K562 (cell line): ENCODE data around the gene NEURL2. TPM values are rescaled to one million over a fixed set of nuclear protein-coding genes. Genes with fewer than 3 reads are reported as not detected.

Experiments used
- IFI16 ChIP-seq: fragments of 250-450 bp; sonication (Bioruptor Pico); IDR thresholded peaks from 2 replicates; pipeline ENCODE4 v2.1.2; 2022; ENCODE audit warnings: mild to moderate bottlenecking, inconsistent platforms
- PML ChIP-seq: IDR thresholded peaks from 2 replicates; pipeline ENCODE4 v1.6.1; 2012; ENCODE audit warnings: low read length, inconsistent platforms
- RBM25 ChIP-seq: fragments of 200-400 bp; formaldehyde crosslinking; IDR thresholded peaks from 2 replicates; pipeline ENCODE4 v1.6.1; 2018; ENCODE audit warnings: low read length, low read depth, moderate library complexity; ENCODE audit not compliant: severe bottlenecking
- SPI1 ChIP-seq: IDR thresholded peaks from 2 replicates; pipeline ENCODE4 v1.6.1; 2011; ENCODE audit warnings: low read depth, low read length, control low read depth, borderline replicate concordance
- TAF15 ChIP-seq: fragments of 200-400 bp; formaldehyde crosslinking; IDR thresholded peaks from 2 replicates; pipeline ENCODE4 v1.6.1; 2017; ENCODE audit warnings: mild to moderate bottlenecking, low read depth, low read length, moderate library complexity
- TARDBP ChIP-seq: fragments of 450-650 bp; IDR thresholded peaks from 2 replicates; pipeline ENCODE4 v1.6.1; 2016
- TCF3 ChIP-seq: sonication (generic); formaldehyde crosslinking; IDR thresholded peaks from 2 replicates; pipeline ENCODE4 v1.4.0; 2020; ENCODE audit warnings: mild to moderate bottlenecking, missing genetic modification reagents
- WHSC1 ChIP-seq: IDR thresholded peaks from one replicate; pipeline ENCODE4 v1.6.1; 2012; ENCODE audit warnings: low read length, control low read depth, inconsistent platforms
- ZNF274 ChIP-seq: IDR thresholded peaks from 2 replicates; pipeline ENCODE4 v1.6.1; 2011; ENCODE audit warnings: low read depth, mild to moderate bottlenecking, low read length, moderate library complexity, borderline replicate concordance
- ZNF41 ChIP-seq: fragments of 250-450 bp; sonication (Bioruptor Pico); conservative IDR thresholded peaks from 2 replicates; pipeline ENCODE4 v1.4.0; 2020; ENCODE audit warnings: mild to moderate bottlenecking
- ZNF444 ChIP-seq: fragments of 250-450 bp; sonication (Bioruptor Pico); IDR thresholded peaks from 2 replicates; pipeline ENCODE4 v1.4.0; 2020; ENCODE audit warnings: mild to moderate bottlenecking, moderate library complexity
- polyA plus RNA-seq, 8 experiments: library from polyadenylated mRNA; depleted of rRNA in 4 of 8; stranded (reverse) in 5 of 8; unstranded in 3 of 8; fragments of >200 nt; fragmentation: Nextera tagmentation in 2 of 8; fragmentation: Illumina TruSeq in 1 of 8; extraction: Ambion mirVana in 2 of 8; extraction: Trizol in 1 of 8; gene quantifications; 2 replicates each; pipeline versions ENCODE4 v1.2.1 to v1.2.3, GENCODE V29; 2011 to 2014; ENCODE audit warnings: inconsistent platforms in 1 of 8, missing spikeins in 1 of 8
- total RNA-seq, 7 experiments: library from RNA; depleted of rRNA in 6 of 7; stranded (reverse); fragments of >200 nt in 6 of 7; fragmentation: Illumina TruSeq in 2 of 7; extraction: Trizol in 2 of 7; gene quantifications; 2 replicates each; pipeline versions ENCODE4 v1.2.1 to v1.2.3, GENCODE V29; 2011 to 2021; ENCODE audit warnings: low replicate concordance in 1 of 7
- TF ChIP-seq, protein P1 (sequence below): fragments of 250-450 bp; sonication (Bioruptor Pico); IDR thresholded peaks from 2 replicates; pipeline ENCODE4 v1.5.0; 2021; ENCODE audit warnings: mild to moderate bottlenecking, moderate library complexity
- TF ChIP-seq, protein P2 (sequence below): fragments of 250-450 bp; sonication (Bioruptor Pico); IDR thresholded peaks from 2 replicates; pipeline ENCODE4 v1.4.0; 2020; ENCODE audit warnings: mild to moderate bottlenecking, moderate library complexity, borderline replicate concordance
- TF ChIP-seq, protein P3 (sequence below): fragments of 450-650 bp; IDR thresholded peaks from 2 replicates; pipeline ENCODE4 v1.6.1; 2018; ENCODE audit not compliant: partially characterized antibody

Gene NEURL2
- total and polyA plus RNA-seq, 9 of the 15 experiments (the other 6 are each of a cell fraction or from before 2014, with no cell fraction given) = 0.22 to 1.9 (median 0.50) TPM; not detected in 1

DNA sequence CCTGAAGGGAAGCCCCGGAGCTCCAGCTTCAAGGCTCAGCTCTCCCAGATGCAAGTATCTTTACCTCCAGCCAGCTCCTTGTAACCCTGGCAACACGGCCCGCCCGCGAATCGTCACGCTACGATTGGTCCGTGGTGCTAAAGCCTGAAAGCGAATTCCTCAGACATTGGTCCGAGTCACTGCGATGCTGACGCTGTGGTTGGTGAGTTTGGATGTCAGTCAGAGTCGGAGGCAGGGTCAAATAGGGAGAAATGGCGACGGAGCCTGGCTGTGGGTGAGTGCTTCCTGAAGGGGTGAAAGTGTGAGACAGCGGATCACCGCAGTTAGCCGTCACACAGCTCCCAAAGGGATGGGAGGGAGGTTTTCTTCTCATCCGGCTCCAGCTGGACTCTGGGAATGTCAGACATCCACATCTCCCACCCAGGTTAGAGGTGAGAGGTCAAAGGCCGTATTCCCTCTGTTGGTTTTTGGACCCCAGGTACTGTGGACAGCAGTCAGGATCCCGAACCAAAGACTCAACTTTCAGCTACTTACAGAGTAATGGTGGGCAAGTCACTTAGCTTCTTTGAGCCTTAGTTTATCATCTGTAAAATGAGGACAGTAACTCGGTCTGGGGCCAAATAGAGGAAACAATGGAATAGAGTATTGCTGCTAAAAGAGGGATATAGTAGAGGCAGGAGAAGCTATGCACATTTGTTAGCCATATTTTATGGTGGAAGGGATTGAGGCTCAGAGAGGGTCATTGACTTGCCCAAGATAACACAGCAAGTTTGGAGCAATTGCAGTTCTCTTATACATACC is 9.8 kb downstream of the NEURL2 start, which contains the start of gene ZSWIM1 (continued):
- TF ChIP-seq, protein P1, sequence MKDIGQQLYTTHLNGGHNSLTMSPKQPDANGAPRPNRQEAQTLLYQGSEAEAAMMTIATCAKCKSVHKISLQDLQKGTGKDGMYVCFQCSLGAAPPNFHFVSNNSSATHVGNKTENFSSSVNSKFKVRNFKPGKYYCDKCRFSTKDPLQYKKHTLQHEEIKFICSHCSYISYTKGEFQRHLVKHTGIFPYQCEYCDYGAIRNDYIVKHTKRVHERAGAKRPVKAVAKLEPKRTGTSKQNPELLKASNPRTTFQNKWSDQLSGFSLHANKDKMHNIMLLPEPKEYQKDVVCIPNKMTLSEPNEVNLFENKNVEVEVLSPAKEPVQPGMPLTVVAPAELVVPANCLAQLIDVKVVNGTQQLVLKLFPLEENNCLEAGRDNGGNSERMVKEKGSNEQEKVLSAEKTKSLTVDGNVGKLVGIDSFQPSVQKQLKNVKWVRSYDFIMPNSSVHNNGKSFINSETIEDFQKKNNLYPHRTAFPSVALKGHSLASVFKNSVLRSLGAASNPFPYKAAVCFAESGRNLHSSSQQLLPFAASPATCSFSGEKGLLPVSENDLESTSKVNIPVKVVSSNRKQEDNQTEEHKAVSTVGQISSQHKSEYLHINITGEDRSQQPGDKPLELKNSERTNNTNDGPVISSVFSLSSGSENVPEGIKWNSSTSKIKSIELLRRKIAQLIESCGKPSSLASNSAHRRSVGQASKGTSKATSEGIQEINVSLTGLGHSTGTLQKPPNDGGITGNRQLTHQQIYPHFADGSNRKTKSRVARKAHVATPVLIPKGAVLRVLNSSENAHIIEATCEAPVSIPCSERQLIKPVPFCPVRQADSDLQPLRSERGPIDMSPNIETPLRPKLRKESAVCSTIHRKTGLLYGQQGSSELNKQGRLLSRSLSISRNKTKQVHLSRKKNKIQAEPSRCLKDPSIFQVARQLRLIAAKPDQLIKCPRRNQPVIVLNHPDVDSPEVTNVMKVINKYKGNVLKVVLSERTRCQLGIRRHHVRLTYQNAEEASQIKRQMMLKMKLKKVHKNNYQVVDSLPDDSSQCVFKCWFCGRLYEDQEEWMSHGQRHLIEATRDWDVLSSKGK (CRISPR knock-in tag) = no peak
- TF ChIP-seq TCF3 (CRISPR knock-in tag) = no peak
- TF ChIP-seq TAF15 = no peak
- TF ChIP-seq, protein P2, sequence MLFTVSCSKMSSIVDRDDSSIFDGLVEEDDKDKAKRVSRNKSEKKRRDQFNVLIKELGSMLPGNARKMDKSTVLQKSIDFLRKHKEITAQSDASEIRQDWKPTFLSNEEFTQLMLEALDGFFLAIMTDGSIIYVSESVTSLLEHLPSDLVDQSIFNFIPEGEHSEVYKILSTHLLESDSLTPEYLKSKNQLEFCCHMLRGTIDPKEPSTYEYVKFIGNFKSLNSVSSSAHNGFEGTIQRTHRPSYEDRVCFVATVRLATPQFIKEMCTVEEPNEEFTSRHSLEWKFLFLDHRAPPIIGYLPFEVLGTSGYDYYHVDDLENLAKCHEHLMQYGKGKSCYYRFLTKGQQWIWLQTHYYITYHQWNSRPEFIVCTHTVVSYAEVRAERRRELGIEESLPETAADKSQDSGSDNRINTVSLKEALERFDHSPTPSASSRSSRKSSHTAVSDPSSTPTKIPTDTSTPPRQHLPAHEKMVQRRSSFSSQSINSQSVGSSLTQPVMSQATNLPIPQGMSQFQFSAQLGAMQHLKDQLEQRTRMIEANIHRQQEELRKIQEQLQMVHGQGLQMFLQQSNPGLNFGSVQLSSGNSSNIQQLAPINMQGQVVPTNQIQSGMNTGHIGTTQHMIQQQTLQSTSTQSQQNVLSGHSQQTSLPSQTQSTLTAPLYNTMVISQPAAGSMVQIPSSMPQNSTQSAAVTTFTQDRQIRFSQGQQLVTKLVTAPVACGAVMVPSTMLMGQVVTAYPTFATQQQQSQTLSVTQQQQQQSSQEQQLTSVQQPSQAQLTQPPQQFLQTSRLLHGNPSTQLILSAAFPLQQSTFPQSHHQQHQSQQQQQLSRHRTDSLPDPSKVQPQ (CRISPR knock-in tag) = no peak
- TF ChIP-seq, protein P3, sequence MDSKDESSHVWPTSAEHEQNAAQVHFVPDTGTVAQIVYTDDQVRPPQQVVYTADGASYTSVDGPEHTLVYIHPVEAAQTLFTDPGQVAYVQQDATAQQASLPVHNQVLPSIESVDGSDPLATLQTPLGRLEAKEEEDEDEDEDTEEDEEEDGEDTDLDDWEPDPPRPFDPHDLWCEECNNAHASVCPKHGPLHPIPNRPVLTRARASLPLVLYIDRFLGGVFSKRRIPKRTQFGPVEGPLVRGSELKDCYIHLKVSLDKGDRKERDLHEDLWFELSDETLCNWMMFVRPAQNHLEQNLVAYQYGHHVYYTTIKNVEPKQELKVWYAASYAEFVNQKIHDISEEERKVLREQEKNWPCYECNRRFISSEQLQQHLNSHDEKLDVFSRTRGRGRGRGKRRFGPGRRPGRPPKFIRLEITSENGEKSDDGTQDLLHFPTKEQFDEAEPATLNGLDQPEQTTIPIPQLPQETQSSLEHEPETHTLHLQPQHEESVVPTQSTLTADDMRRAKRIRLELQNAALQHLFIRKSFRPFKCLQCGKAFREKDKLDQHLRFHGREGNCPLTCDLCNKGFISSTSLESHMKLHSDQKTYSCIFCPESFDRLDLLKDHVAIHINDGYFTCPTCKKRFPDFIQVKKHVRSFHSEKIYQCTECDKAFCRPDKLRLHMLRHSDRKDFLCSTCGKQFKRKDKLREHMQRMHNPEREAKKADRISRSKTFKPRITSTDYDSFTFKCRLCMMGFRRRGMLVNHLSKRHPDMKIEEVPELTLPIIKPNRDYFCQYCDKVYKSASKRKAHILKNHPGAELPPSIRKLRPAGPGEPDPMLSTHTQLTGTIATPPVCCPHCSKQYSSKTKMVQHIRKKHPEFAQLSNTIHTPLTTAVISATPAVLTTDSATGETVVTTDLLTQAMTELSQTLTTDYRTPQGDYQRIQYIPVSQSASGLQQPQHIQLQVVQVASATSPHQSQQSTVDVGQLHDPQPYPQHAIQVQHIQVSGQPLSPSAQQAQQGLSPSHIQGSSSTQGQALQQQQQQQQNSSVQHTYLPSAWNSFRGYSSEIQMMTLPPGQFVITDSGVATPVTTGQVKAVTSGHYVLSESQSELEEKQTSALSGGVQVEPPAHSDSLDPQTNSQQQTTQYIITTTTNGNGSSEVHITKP = peak; percentile 10
- no peak for TF ChIP-seq IFI16 (CRISPR knock-in tag)
- no peak for TF ChIP-seq ZNF274
- peak; percentile 85 for TF ChIP-seq PML
- TF ChIP-seq ZNF41 (CRISPR knock-in tag) = no peak
- no peak for TF ChIP-seq TARDBP
- TF ChIP-seq ZNF444 (CRISPR knock-in tag) = no peak
- no peak for TF ChIP-seq SPI1
- TF ChIP-seq WHSC1 = no peak
- peak; percentile 99 for TF ChIP-seq RBM25
